ENCODE measurements around the gene FXYD7. TPM values are rescaled to one million over a fixed set of nuclear protein-coding genes. Genes with fewer than 3 reads are reported as not detected.
"Not testable (repeated sequence)": the region's sequence is repeated elsewhere in the genome, so short reads cannot be mapped to it uniquely, and the experiment has no call there.

FXYD7 gene
- total RNA-seq, 1 donor: not detected

DNA sequence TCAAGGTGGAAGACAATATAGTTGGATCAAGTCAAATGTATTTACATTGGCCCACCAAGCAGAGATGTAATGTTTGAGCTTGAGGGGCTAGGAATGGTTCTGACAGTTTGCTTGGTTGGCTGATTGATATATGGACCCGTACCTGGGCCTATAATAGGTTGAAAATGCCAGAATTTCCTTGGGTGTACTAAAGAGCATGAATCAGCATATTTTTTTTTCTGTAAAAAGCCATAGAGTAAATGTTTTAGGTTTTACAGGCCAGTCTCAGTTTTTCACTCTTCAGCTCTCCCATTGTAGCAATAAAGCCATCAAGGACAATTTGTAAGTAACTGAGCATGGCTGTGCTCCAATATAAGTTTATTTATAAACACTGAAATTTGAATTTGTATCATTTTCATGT, 38.3 kb downstream of the FXYD7 start:
- no peak for DNase-seq (ENCODE audit: low read depth)
- no peak overlapping the region for H3K4me3 ChIP-seq (ENCODE audit: low read depth, low read length)
- TF ChIP-seq, protein P1, sequence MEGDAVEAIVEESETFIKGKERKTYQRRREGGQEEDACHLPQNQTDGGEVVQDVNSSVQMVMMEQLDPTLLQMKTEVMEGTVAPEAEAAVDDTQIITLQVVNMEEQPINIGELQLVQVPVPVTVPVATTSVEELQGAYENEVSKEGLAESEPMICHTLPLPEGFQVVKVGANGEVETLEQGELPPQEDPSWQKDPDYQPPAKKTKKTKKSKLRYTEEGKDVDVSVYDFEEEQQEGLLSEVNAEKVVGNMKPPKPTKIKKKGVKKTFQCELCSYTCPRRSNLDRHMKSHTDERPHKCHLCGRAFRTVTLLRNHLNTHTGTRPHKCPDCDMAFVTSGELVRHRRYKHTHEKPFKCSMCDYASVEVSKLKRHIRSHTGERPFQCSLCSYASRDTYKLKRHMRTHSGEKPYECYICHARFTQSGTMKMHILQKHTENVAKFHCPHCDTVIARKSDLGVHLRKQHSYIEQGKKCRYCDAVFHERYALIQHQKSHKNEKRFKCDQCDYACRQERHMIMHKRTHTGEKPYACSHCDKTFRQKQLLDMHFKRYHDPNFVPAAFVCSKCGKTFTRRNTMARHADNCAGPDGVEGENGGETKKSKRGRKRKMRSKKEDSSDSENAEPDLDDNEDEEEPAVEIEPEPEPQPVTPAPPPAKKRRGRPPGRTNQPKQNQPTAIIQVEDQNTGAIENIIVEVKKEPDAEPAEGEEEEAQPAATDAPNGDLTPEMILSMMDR (IDR thresholded peaks at IDR 0.05; ENCODE audit: insufficient read depth, low read length): no peak

DNA sequence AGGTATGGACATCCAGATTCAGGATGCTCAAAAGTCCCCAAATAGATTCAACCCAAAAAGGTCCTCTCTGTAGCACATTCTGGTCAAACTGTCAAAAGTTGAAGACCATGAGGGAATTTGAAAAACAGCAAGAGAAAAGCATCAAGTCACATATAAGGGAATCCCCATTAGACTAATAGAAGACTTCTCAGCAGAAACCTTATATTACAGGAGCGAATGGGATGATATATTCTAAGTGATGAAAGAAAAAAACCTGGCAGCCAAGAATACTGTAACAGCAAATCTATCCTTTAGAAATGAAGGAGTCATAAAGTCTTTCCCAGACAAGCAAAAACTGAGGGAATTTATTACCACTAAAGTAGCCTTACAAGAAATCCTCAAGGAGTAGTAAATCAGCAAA, 41.2 kb downstream of the FXYD7 start:
- DNase-seq (ENCODE audit: low read depth): no peak
- TF ChIP-seq, protein P1 (IDR thresholded peaks at IDR 0.05; ENCODE audit: insufficient read depth, low read length): no peak
- no peak overlapping the region for H3K4me3 ChIP-seq (ENCODE audit: low read depth, low read length)

DNA sequence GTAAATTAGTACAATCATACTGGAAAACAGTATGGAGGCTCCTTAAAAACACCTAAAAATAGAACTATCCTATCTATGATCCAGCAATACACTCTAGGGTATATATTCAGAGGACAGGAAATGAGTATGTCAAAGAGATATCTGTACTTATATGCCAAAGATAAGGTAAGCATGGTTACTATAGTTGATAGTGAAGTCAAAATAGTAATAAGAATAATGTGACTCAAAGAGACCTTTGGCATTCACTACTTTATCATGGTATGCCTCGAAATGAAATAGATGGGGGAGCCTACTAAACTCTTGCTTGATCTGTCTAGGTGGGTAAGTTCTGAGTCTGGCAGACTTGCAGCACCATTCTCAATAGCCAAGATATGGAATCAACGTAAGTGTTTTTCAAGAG, 41.8 kb downstream of the FXYD7 start:
- DNase-seq (ENCODE audit: low read depth): no peak
- H3K4me3 ChIP-seq (ENCODE audit: low read depth, low read length): no peak overlapping the region
- TF ChIP-seq, protein P1 (IDR thresholded peaks at IDR 0.05; ENCODE audit: insufficient read depth, low read length): no peak

DNA sequence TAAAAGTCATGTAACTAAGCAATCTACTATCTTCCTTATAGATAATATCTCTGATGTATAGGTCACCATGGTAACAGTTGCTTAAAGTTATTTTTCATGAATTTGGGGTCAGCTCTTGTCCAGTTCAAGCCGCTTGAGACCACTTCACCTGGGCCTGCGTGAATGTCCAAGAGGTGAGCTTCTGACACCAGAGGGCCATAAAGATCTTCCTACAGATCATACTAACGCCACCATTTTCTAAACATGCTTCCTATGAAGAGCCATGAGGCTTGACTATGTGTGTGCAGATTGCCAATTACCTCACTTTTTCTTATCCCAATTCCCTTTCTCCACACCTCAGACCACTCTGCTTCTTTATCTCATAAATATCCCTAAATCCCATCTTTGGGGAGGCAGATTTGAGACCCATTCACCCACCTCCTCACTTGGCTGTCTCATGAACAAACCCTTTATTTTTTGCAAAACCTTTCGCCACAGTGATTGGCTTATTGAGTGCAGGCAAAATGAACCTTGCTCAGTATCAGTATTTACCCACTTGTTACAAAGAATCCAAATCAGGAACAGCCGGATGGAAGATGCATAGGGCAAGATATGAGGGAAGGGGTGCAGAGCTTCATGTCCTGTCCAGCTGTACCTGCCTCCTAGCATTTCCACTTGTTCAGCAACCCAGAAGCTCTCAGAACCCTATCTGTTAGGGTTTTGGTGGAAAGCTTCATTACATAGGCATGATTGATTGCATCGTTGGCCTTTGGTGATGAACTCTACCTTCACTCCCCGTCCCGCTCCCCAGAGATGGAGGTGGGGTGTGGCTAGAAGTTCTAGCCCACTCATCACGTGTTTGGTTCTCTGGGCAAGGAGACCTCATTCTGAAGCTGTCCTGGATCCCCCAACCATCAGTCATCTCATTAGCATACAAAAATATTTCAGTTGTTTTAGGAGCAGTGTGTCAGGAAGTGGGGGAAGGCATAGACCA, 51.2 kb downstream of the FXYD7 start:
- no peak for DNase-seq (ENCODE audit: low read depth)
- no peak overlapping the region for H3K4me3 ChIP-seq (ENCODE audit: low read depth, low read length)
- TF ChIP-seq, protein P1 (IDR thresholded peaks at IDR 0.05; ENCODE audit: insufficient read depth, low read length): no peak

DNA sequence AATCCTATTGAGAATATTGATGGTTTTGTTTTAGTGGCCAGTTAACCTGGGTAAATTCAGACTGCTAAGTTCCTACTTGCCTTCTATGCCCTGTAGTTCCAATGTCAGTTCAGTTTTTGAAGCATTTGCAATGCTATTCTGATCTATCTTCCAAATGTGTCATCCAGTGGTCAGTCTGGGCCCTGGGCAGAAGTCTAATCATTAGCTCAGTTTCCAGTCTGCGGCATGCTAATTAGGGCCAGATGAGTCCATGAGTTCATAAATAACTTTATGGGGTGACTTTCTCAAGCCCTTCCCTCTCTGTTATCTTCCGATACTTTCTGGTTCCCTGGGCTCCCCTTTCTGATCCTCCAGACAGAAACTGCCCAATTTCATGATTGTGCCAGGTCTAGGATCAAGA, 52.8 kb downstream of the FXYD7 start:
- H3K4me3 ChIP-seq (ENCODE audit: low read depth, low read length): no peak overlapping the region
- DNase-seq (ENCODE audit: low read depth): peak; percentile 11
- TF ChIP-seq, protein P1 (IDR thresholded peaks at IDR 0.05; ENCODE audit: insufficient read depth, low read length): no peak

DNA sequence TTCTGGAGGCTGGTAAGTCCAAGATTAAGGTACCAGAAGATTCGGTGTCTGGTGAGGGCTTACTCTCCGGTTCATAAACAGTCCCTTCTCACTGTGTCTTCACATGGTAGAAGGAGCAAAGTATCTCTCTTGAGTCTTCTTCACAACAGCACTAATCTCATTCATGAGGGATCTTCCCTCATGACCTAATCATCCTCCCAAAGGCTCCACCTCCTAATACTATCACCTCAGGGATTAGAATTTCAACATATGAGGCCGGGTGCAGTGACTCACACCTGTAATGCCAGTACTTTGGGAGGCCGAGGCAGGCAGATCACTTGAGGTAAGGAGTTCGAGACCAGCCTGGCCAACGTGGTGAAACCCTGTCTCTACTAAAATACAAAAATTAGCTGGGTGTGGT, 53.8 kb downstream of the FXYD7 start:
- not testable (repeated sequence) for H3K4me3 ChIP-seq (ENCODE audit: low read depth, low read length); DNase-seq (ENCODE audit: low read depth)

DNA sequence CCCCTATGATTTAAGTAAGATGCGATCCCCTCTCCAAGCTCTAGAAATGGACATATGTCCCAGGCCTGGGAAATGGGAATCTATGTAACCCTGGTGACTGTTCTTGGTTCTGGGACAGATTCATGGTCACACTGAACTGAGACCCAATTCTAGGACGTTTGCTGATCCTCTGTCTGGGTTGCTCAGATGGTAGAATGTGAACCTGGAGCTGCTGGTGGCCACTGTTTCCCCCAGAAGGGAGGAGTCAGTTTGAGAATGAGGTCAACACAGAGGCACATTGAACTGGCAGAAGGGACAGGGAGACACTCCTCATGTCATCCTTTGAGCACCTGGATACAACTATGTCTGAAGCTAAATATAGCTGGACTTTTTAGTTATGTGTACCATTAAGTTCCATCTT, 56.4 kb downstream of the FXYD7 start:
- no peak for DNase-seq (ENCODE audit: low read depth)
- TF ChIP-seq, protein P1 (IDR thresholded peaks at IDR 0.05; ENCODE audit: insufficient read depth, low read length): no peak

More for the DNA sequence above, 56.4 kb downstream of the FXYD7 start:
- H3K4me3 ChIP-seq (ENCODE audit: low read depth, low read length): no peak overlapping the region

All from fibroblast of the aortic adventitia (primary cell).